DND-41 (cell line): ENCODE data around the gene ZNF322.
A peak's percentile ranks its signal among the peaks of the same experiment; 100 is the strongest.

Experiments used
- ATAC-seq: fragments of 200-7000 bp; cut with Tn5 transposase; 3 replicates; pipeline ENCODE4 v1.9.1; 2021; ENCODE audit warnings: low read depth; ENCODE audit not compliant: insufficient read depth
- DNase-seq: peaks from one replicate; pipeline ENCODE4 v3.0.0-alpha.2; 2020
- H2AFZ ChIP-seq: 2 replicates; pipeline ENCODE4 v1.6.0; 2012; ENCODE audit warnings: low read depth, low read length
- H3K27ac ChIP-seq: 2 replicates; pipeline ENCODE4 v1.5.1; 2012; ENCODE audit warnings: low read length, inconsistent platforms
- H3K27me3 ChIP-seq: fragments of 200-600 bp; sonication (generic); 2 replicates; pipeline ENCODE4 v1.6.0; 2012; ENCODE audit warnings: low read length, mild to moderate bottlenecking, inconsistent platforms; ENCODE audit not compliant: insufficient read depth, poor library complexity
- H3K36me3 ChIP-seq: 2 replicates; pipeline ENCODE4 v1.5.1; 2012; ENCODE audit warnings: low read length, inconsistent platforms; ENCODE audit not compliant: insufficient read depth
- H3K4me1 ChIP-seq: 2 replicates; pipeline ENCODE4 v1.5.1; 2012; ENCODE audit warnings: mild to moderate bottlenecking, low read length; ENCODE audit not compliant: insufficient read depth
- H3K4me2 ChIP-seq: 2 replicates; pipeline ENCODE4 v1.6.0; 2012; ENCODE audit warnings: mild to moderate bottlenecking, moderate library complexity, low read length, inconsistent platforms; ENCODE audit not compliant: insufficient read depth
- H3K4me3 ChIP-seq, 2 experiments: fragments of 200-600 bp in 1 of 2; shearing (Covaris generic) in 1 of 2; 2 replicates each; pipeline ENCODE4 v1.5.1; 2012 to 2016; ENCODE audit warnings: inconsistent platforms in 2 of 2, low read length in 2 of 2, mild to moderate bottlenecking in 2 of 2, low read depth in 1 of 2, moderate library complexity in 1 of 2
- H3K79me2 ChIP-seq: 2 replicates; pipeline ENCODE4 v1.6.0; 2012; ENCODE audit warnings: low read length, inconsistent platforms; ENCODE audit not compliant: insufficient read depth
- H3K9ac ChIP-seq: 2 replicates; pipeline ENCODE4 v1.6.0; 2012; ENCODE audit warnings: low read depth, mild to moderate bottlenecking, inconsistent platforms, low read length, moderate library complexity
- H3K9me3 ChIP-seq: 2 replicates; pipeline ENCODE4 v1.5.1; 2012; ENCODE audit warnings: low read length, moderate library complexity, mild to moderate bottlenecking, inconsistent platforms; ENCODE audit not compliant: insufficient read depth, severe bottlenecking
- H4K20me1 ChIP-seq: 2 replicates; pipeline ENCODE4 v1.6.0; 2012; ENCODE audit warnings: low read length; ENCODE audit not compliant: insufficient read depth
- EZH2 ChIP-seq: IDR thresholded peaks from 3 replicates; pipeline ENCODE4 v1.6.1; 2012; ENCODE audit warnings: borderline replicate concordance, low read depth, mild to moderate bottlenecking, moderate library complexity, low read length, inconsistent platforms; ENCODE audit not compliant: severe bottlenecking
- TF ChIP-seq, protein P1 (sequence below): IDR thresholded peaks from 2 replicates; pipeline ENCODE4 v1.5.1; 2012; ENCODE audit warnings: borderline replicate concordance, low read length, moderate library complexity, mild to moderate bottlenecking; ENCODE audit not compliant: poor library complexity, severe bottlenecking; ENCODE audit errors: extremely low read depth

Gene ZNF322

DNA sequence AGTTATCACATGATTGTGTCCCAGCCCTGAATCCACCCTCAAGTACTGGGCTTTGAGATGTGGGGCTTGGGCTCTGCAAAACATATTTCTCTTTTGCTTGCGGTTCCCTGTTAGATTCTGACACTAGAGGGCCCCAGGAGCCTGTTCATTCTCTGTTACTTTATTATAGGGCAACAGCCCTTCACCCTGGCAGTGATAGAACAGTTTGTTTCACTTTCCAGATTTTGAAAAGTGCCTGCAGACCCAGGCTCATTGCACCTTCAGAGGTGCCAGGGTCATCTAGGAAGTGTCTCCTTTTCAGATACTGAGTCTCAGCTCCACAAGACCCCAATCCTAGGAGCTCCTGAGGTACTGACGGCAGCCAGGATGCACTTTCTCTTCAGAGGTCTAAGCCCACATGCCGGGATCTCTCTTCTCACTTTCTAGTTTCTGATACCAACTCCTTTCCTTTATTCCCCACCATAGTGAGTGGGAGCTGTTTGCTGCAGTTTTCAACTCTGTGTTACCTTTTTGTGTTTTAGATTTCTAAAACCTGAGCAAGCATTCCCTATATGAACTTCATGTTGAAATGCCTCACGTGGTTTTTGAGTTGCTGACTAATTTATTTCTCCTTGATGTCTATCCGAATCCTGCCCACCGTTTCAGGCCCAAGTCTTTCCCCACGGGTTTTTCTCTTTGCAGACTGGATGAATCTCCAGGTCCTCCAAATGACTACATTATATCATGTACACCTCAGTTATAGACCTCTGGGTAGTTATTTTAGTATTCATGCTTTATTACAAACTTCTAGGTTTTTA lies 51.9 kb downstream of the ZNF322 start:
- peak; percentile 71 for DNase-seq
- Histone ChIP-seq H2AFZ (no peak overlapping the region), H3K9me3 (no peaks in the 10 kb centered on the region), H3K79me2 (no peaks in the 10 kb centered on the region), H3K36me3 (no peaks in the 10 kb centered on the region), H3K4me3 (no peak overlapping the region), H3K4me2 (0 out of 2 replicates have a peak overlapping the region, but pooled peaks have one; percentile 22), H3K4me1 (peaks cover 4% of the 10 kb centered on the region), H3K27me3 (no peaks in the 10 kb centered on the region), H3K27ac (no peak overlapping the region), H4K20me1 (no peaks in the 10 kb centered on the region), H3K9ac (no peak overlapping the region)
- TF ChIP-seq, protein P1, sequence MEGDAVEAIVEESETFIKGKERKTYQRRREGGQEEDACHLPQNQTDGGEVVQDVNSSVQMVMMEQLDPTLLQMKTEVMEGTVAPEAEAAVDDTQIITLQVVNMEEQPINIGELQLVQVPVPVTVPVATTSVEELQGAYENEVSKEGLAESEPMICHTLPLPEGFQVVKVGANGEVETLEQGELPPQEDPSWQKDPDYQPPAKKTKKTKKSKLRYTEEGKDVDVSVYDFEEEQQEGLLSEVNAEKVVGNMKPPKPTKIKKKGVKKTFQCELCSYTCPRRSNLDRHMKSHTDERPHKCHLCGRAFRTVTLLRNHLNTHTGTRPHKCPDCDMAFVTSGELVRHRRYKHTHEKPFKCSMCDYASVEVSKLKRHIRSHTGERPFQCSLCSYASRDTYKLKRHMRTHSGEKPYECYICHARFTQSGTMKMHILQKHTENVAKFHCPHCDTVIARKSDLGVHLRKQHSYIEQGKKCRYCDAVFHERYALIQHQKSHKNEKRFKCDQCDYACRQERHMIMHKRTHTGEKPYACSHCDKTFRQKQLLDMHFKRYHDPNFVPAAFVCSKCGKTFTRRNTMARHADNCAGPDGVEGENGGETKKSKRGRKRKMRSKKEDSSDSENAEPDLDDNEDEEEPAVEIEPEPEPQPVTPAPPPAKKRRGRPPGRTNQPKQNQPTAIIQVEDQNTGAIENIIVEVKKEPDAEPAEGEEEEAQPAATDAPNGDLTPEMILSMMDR = peak; percentile 89
- TF ChIP-seq EZH2 = no peak
- ATAC-seq = peak; percentile 96

DNA sequence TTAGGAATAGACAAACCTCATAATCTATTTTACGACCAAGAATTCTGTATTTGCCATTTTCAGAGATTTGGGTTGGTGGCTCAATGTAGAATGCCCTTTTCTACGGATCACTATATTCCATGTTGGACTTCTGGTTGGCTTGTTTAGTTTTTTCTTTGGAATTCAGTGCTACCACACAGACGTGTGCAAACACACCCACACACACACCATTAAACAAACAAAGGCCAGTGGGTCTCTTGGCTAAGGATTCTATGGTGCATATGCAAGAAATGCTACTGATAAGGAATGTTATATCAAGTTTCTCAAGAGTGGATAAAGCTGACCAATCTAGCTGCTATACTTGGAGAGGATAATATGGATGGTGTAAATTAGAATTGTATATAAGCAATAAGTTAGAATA lies 54.7 kb downstream of the ZNF322 start:
- Histone ChIP-seq H3K9me3 (no peaks in the 10 kb centered on the region), H3K4me1 (peaks cover 4% of the 10 kb centered on the region), H3K36me3 (peaks cover 2% of the 10 kb centered on the region; the same call in 1 of the 2 replicates), H4K20me1 (no peaks in the 10 kb centered on the region), H3K9ac (no peak overlapping the region), H3K4me3 (no peak overlapping the region), H3K79me2 (no peaks in the 10 kb centered on the region), H3K27ac (no peak overlapping the region), H3K4me2 (no peak overlapping the region), H3K27me3 (no peaks in the 10 kb centered on the region), H2AFZ (no peak overlapping the region)
- TF ChIP-seq, protein P1 = no peak
- TF ChIP-seq EZH2 = no peak
- ATAC-seq (no peak), DNase-seq (no peak)

DNA sequence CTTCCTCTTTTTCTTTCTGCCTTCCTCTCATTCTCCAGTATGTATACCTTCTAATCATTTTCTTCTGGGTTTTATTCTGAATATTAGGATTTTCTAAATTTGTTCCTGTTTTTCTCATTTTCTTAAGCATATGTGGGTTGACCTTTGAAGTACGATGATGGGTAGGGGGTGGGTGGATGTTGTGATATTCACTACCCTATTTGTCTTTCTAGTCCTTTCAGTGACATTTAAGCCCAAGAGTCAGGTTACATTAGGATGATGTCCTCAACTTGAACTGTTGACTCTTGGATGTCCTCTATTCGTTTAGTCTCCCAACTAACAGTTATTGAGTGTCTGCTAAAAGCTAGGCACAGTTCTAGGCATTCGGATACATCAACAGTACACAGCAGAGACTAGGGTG lies 55.5 kb downstream of the ZNF322 start:
- Histone ChIP-seq H2AFZ (no peak overlapping the region), H3K9me3 (no peaks in the 10 kb centered on the region), H3K36me3 (peaks cover 9% of the 10 kb centered on the region), H4K20me1 (no peaks in the 10 kb centered on the region), H3K27ac (no peak overlapping the region), H3K4me1 (peaks cover 4% of the 10 kb centered on the region), H3K27me3 (no peaks in the 10 kb centered on the region), H3K9ac (no peak overlapping the region), H3K4me2 (no peak overlapping the region), H3K4me3 (no peak overlapping the region), H3K79me2 (no peaks in the 10 kb centered on the region)
- ATAC-seq (no peak), DNase-seq (no peak)
- TF ChIP-seq, protein P1 = no peak
- no peak for TF ChIP-seq EZH2
